GM18519 (cell line): ENCODE data around the gene ZBTB18.
"Not testable (repeated sequence)": the region's sequence is repeated elsewhere in the genome, so short reads cannot be mapped to it uniquely, and the experiment has no call there.

ENCODE experiments used
- ATAC-seq: cut with Tn5 transposase; IDR thresholded peaks from one replicate; pipeline ENCODE4 v1.9.1; 2021; ENCODE audit warnings: mild to moderate bottlenecking, moderate library complexity; ENCODE audit not compliant: unreplicated experiment, low FRiP score

Gene ZBTB18

DNA sequence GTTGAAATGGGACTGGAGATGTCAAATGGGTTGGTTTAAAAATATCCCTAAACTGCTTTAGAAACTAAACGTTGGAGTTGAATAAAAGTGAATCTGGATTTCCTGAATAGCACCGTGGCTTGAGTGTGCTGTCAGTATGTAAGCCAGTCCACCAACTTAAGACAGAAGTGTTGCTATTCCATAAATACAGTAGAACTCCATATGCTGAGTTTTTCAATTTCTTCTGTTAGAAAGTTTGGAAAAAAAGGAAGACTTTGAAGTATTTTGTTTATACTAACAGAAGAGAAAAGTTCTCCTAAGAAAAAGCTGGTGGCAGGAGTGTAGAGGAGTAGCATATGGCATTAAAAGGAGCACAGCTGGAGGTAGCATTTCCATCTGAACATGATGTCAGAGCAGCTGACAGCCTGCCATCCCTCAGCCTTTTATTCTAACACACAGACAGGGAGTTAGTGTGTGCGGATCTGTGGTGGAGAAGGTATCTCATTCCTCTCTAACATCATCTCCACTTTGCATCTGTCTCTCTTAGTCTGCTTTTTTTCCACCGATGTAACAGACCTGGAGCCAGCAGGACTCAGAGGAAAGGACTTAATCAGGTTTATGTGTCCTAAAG is at the start of gene ZBTB18:
Gene ZBTB18, plus strand, starts transcription at position 449 of the 610 bp plus-strand sequence. Its CDS starts 149 bp downstream, at position 598.
- no peak for ATAC-seq

DNA sequence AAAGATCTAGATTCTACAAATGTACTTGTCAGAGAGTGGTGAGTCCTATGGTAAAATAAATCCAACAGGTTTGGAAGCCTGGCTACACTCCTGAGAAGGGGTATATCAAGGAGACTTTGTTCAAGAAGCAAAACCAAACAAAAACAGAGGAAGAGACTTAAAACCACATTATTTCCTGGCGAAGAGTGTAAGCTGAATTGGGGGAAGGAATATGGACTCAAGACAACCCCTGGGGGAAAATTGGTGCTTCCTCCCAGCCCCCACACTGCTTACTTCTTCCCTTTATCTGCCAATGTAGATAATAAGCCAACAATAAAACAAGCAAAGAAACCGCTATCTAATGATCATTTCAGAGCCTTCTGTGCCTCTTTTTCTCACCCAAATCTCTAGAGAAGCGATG is 48.4 kb upstream of the ZBTB18 start:
- no peak for ATAC-seq

DNA sequence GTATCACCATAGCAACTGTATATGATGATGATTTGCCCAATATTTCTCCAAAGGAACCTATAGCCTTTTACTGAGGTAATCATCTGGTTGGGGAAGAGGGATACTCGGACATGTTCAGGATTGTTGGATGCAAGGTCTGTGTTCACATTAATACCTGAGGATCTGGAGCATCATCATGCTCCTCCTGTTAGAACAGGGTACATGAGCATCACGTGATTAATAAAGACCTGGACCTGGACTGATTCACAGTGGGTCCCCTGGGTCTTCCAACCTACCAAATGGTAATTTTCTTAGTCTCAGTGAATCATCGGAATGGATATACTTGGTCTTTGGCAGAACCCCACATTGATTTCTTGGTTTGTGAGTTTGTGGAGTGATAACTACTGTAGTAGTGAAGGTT is 45.6 kb upstream of the ZBTB18 start:
- no peak for ATAC-seq

DNA sequence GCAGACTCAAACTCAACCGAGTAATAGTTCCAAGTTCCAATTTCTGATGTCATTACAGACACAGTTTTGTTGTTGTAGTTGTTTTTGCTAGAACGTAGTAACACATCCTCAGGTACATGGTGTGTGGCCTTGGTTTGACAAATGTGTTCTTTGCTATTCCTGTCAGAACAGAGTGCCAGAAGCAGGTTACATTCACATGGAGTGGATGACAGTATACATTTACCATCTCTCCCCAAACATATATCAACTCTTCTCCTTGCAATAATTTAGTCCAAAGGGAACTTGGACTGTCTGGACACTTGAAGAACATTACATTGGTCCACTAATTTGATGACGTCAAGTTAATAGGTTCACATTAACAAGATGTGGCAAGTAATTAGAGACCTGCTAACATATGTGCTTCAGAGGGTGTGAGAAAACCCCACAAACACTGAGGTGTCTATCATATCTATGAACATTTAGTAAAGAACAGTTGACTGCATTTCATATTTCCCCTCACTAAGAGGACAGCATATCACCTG is 44.6 kb upstream of the ZBTB18 start:
- ATAC-seq = no peak

DNA sequence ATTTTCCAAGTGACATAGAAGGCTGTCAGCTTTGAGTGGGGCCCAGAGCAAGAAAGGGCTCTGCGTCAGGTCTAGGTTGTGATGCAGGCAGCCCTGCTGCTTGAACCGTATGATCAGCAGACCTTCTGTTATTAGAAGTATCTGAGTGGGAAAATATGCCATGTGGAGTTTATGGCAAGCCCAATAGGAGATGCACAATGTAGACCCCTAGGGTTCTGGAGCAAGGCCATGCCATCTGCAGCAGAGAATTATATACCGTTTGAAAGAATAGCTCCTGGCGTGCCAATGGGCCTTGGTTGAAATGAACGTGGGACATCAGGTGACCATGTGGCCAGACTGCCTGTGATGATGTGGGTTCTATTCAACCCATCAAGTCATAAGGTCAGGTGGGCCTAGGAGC is 44.1 kb upstream of the ZBTB18 start:
- no peak for ATAC-seq

DNA sequence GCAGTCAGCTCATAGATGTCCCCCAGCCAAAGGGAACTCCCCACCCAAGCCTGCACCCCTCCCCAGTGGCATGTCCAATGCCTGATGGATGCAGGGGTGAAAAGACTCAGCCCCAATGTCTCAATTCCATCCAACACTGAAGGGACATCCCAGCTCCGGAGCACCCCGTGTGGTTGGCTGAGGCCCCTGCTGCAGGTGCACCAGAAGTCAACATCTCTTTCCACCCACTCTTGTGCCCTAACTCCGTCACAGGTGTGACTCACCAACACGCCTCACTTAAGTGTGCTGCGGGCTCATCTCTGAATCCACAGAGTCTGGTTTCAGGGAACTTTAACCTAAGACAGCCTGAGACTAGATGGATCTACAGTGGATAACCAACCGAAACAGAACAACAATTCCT is 40.9 kb upstream of the ZBTB18 start:
- ATAC-seq = no peak

DNA sequence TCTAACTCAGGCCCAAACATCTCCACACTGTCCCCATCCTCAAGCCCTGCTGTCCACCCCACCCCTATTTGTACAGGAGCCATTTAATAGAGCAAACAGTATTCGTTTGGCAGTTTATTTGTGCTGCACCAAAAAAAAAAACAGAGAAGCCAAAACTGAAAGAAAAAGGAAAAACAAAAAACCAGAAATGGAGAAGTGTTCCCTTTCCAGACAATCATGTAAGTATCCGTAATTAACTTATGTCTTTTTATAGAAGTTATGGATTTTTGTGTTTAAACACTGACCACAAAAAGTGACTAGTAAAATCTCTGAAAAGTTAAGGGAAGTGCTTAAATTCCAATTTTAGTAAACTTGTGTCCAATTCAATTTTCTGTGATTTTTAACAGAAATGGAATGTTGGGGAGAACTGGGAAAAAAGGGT is 40.4 kb upstream of the ZBTB18 start:
- no peak for ATAC-seq

DNA sequence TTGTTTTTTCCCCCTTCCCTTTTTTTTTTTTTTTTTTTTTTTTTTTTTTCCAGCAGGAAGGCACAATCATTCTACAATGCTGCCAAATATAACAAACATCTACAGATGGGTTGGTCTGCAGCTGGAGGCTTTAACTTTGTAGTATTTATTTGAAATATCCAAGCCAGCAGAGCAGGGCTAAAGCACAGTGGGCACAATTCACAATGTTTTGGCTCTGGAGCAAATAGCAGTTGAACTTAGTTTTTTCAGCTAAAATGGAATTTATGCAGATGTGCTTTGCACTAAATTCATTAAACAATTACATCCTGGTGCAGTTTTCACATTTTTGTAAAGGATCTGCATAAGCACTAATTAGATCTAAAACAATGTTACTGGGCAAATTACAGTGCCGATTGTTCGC is 39.8 kb upstream of the ZBTB18 start:
- no peak for ATAC-seq

DNA sequence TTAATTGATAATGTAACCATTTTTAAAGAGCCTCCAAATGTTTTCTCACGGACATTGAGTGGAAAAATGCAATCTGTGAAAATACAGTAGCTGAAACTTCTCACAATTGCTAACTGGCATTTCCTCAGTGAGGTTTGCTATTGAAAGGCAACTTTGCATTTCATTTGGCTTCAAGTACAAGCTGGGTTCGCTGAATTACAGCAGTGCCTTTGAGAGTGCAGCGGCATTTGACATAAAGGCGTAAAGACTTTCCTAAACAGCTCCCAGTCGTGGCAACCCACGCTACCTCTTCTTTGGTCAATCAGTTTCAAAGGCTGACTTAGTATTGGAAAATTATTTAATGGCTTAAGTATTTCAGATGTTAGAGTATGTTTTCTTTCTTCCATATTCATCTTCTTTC is 39.3 kb upstream of the ZBTB18 start:
- ATAC-seq = no peak

DNA sequence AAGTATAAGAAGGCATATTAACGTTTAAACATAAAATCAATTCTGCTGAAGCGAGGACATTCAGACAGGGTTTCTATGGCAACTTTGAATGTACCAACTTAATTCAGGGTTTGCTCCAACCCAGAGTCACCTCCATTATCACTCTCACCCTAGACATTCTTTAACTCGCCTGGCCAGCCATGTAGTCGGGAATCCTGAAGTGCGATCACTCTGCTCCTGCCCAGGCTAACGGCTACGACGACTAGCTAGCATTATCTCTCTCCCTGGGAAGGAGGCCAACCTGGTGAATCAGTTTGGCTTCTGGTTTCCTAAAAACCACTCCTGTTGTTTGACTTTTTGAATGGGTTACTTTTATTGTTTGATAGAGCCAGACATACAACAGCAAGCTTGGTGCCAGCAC is 38.9 kb upstream of the ZBTB18 start:
- no peak for ATAC-seq

DNA sequence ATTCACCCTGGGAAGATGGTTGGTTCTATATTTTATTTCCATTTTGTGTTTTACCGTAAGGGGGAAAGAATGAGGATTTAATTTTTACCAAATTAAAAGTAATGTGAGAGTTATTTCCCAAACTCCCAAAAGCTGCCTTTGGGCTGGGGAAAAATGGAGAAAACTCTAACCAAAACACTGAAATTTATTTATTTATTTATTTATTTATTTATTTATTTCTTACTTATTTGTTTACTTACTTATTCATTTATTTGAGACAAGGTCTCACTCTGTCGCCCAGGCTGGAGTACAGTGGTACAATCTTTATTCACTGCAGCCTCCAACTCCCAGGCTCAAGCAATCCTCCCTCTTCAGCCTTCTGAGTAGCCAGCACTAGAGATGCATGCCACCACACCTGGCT is 38.0 kb upstream of the ZBTB18 start:
- no peak for ATAC-seq

DNA sequence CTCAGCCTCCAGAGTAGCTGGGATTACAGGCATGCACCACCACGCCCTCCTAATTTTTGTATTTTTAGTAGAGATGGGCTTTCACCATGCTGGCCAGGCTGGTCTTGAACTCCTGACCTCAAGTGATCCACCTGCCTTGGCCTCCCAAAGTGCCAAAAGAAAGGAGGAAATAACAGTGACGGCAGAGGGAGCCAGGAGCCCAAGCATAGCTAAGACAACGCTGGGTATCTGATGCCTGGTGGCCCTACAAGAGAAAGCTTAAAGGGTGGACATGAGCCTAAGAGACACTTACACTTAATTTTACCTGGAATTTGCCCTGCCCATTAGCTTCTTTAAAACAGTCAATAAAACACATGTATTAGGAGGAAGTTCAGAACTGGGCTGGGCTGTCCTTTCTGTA is 36.2 kb upstream of the ZBTB18 start:
- ATAC-seq = not testable (repeated sequence)

DNA sequence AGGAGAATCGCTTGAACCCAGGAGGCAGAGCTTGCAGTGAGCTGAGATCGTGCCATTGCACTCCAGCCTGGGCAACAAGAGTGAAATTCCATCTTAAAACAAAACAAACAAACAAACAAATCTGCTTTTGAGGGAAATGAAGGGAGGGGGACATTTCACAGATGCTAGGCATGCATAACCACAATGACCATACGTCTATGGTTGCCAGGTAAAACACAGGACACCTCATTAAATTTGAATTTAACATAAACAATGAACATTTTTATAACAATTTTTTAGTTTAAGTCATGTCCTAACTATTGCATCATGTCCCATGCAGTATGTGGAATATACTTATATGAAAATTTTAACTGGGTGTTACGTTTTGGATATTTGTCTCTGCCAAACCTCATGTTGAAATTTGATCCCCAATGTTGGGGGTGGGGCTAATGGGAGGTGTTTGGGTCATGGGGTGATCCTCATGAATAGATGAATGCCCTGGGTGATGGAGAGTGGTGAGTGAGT is 31.0 kb upstream of the ZBTB18 start:
- no peak for ATAC-seq

DNA sequence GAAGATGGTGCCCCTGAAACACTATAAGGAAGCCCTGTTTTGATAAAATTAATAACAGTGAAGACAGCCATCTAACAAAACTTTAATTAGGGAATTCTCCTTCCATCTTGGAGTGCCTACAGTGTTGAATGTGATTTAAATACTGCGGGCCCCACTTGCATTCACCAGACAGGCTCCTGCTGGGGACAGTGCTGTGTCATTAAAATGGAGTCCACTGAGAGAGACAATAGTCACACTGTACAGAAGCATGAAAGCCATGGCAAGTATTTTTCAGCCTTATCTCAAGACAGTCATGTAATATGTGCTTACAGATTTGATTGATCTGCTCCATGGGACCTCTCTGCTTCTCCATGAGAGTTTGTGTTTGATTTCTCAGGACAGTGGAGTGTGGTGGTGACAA is 29.7 kb upstream of the ZBTB18 start:
- no peak for ATAC-seq

DNA sequence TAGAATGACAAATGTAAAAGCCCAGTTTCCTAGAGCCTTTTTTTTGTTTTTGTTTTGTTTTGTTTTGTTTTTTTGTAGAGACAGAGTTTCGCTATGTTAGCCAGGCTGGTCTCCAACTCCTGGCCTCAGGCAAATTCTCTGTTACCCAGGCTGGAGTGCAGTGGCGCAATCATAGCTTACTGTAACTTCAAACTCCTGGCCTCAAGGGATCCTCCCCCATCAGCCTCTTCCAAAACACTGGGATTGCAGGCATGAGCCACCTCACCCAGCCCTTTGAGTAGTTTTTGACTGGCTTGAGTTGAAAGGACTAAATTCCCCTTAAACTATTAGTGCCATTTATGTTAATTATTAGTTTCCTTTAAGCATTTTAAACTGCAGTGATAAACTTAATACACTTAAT is 28.8 kb upstream of the ZBTB18 start:
- no peak for ATAC-seq

DNA sequence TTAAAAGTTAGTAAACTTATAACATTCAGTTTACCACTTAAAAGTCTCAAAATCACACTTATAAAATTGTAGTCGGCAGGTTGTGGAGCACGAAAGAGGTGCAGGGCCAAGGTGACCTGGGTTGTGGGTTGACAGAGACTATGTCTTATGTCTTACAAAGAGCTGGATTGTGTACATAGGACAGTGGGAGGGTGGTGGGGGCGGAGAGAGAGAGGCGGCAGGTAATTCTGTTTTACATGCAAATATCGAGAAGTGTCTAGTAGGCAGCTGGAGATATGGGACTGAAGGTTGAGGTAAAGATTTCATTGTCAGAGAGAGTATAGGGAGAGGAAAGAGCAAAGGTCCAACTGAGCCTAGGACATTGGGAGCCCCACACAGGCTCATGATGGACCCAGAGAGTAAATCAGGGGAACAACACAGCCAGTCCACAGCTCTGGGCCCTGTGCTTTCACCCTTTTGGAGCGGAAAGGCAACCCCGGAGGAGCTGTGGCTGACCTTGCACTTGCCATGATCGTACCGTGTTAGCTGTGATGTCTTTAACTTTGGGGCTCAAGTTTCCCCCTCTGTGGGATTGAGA is 28.1 kb upstream of the ZBTB18 start:
- no peak for ATAC-seq

DNA sequence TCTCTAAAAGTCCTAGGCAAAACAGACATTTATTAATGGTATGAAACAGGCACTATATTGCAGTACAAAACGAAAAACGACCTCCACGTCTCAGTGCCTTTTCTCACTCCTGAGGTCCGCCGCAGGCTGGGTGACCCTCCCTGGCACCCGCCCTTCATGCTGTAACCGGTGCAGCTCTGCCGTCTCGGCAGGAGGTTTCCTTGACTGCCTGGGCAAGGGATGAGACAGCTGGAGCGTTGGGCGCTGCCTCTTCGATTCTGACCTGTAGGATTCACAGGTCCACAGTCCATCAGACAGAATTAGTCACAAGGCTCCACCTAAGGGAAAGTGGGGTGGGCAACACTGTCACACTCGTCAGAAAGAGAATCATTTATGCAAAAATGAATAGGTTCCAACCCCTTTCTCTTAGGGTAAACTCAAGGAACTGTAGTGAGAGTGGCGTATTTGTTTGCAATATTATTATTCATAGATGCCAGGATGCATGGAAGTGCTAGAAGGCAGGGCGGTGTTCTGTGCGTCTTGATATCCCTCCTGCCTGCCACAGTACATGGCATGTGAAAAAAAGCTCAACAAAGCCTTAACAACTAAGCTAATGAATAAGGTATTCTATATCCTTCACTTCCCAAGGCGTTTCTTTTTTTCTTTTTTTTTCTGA is 23.5 kb upstream of the ZBTB18 start:
- ATAC-seq = no peak

DNA sequence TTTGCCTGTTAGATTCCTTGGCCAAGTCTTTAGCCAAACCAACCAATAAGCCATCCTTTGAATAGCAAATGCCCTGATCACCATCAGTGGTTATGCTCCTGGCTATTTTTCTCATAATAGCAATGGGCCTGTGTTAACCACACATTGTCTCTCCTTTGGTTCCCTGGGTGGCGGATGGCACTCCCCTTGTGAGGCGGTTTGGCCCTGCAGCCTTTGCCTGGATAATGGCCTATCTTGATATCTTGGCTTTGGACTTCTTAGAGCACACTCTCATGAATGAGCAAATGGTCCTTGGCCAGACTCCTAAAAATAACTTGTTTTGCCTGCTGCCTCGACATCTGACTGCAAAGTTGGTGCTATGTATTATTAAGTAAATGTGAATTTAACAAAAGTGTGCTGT is 22.4 kb upstream of the ZBTB18 start:
- no peak for ATAC-seq

DNA sequence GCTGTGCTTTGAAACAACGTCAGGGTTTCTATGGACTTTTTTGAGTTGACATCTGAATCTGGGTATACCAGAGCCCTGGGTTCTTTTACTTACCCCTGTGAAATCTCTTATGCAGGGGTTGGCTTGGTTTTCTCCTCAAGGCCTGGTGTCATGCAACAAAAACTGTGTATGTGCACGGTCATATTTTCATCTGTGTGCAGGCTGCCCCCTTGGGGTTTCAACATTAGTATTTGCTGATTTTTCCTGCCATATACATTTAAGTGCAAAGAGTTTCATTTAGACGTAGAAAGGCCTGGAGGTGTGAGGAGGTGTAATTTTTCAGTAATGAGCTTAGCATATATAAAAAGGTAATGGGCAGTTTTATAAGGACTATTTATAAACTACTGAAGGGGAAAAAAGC is 22.0 kb upstream of the ZBTB18 start:
- ATAC-seq = no peak

DNA sequence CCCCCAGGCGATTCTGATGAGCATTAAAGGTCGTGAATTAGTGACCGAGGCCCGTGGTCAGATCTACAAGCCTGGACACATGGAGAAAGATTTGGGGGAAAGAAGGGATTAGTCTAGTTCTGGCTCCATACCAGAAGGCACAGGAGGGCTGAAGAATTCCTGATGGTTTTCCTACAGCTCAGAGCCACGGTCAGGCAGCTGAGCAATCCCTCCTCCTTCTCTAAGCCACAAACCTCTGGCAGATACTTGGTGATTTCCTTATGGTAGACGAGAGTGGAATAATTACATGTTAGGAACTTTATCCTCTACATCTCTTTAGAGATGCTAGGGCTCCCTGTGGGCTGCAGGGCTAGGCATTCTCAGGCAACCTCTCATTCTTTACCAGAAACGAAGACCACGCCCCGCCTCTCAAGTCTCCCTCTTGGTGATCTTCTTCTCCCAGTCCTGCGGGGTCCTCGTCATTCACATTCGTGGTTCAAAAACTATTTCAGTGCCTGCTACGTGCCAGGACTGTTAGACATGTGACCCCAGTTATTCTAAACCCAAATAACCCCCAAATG is 20.5 kb upstream of the ZBTB18 start:
- ATAC-seq = no peak

DNA sequence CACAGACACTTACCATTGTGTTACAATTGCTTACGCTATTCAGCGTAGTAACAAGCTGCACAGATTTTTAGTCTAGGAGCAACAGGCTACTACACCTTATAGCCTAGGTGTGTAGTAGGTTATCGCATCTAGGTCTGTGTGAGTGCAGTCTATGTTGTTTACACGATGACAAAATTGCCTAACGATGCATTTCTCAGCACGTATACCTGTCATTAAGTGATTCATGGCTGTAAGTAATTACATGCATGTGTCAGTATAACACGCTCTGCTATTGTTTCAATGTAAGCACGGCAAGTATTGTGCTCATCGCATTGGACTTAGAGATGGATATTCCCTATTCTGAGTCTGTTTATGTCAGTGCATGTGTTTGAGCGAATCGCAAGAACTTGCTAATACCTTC is 15.7 kb upstream of the ZBTB18 start:
- ATAC-seq = no peak

DNA sequence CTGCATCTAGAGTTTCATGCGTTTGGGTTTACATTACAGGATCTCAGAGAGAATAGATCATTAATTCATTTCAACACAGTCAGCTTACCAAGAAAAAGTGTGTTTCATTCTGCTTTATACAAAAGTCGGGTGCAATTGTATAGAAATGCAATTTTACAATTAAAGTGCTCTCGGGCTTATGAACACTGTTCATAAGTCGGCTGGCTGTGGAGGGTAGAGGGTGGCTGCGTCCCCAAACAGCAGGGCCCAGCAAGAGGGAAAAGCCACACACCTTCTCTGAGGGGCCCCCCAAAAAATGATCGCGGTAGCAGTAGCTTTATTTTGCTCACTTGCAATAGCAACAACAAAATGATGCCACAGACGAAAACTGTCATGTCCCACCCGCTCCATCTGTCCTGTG is 13.8 kb upstream of the ZBTB18 start:
- no peak for ATAC-seq
